GM20000 (cell line): Measurements from ENCODE around the gene TAF1L.

Source experiments
- DNase-seq: peaks from one replicate; pipeline ENCODE4 v3.0.0; 2012; ENCODE audit warnings: low spot score
- CTCF ChIP-seq: IDR thresholded peaks from 2 replicates; pipeline ENCODE4 v1.5.1; 2012; ENCODE audit warnings: mild to moderate bottlenecking, control low read depth; ENCODE audit errors: extremely low read depth, missing control alignments

Gene TAF1L

GRCh38 chr9:32587901-32588300 is 47.6 kb downstream of the TAF1L start:
- no peak for TF ChIP-seq CTCF
- no peak for DNase-seq

DNA sequence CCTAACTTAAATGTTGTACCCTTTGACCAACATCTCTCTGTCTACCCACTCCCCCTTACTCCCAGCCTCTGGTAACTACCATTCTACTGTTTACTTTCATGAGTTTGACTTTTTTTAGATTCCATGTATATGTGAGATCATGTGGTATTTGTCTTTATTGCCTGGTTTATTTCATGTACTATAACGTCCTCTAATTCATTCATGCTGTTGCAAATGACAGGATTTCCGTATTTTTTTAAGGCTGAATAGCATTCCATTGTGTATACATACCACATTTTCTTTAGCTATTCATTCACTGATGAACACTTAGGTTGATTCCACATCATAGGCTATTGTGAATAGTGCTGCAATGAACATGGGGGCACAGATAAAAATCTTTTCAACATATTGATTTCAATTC is 50.7 kb downstream of the TAF1L start:
- DNase-seq, result no peak
- TF ChIP-seq CTCF, result no peak

- TF ChIP-seq CTCF, result no peak
- peak; percentile 39 for DNase-seq
These were observed 53.8 kb downstream of the TAF1L start for GRCh38 chr9:32581512-32582143.

GRCh38 chr9:32580631-32581300 is 54.7 kb downstream of the TAF1L start:
- no peak for TF ChIP-seq CTCF
- DNase-seq, result no peak

- peak; percentile 51 for DNase-seq
These were observed 55.6 kb downstream of the TAF1L start for GRCh38 chr9:32579706-32580331.

More at GRCh38 chr9:32579706-32580331, 55.6 kb downstream of the TAF1L start:
- peak; percentile 94 for TF ChIP-seq CTCF
